Endothelial cell (in vitro differentiated cells): ENCODE data around the gene LTA. TPM values are rescaled to one million over a fixed set of nuclear protein-coding genes. Genes with fewer than 3 reads are reported as not detected.

Experiments used
- DNase-seq: peaks from one replicate; pipeline ENCODE4 v3.0.0; 2021; ENCODE audit warnings: low spot score
- H3K27ac Mint-ChIP-seq: one replicate; pipeline ENCODE4 v1.8.0; 2021; ENCODE audit warnings: mixed read lengths, inconsistent platforms; ENCODE audit not compliant: unreplicated experiment
- H3K27me3 Mint-ChIP-seq: one replicate; pipeline ENCODE4 v1.8.0; 2021; ENCODE audit warnings: mild to moderate bottlenecking, moderate library complexity, mixed read lengths, inconsistent platforms; ENCODE audit not compliant: unreplicated experiment
- H3K36me3 Mint-ChIP-seq: one replicate; pipeline ENCODE4 v1.8.0; 2021; ENCODE audit warnings: mild to moderate bottlenecking, low read depth, mixed read lengths, inconsistent platforms; ENCODE audit not compliant: unreplicated experiment
- H3K4me1 Mint-ChIP-seq: one replicate; pipeline ENCODE4 v1.8.0; 2021; ENCODE audit warnings: mild to moderate bottlenecking, mixed read lengths, inconsistent platforms; ENCODE audit not compliant: unreplicated experiment
- H3K4me3 Mint-ChIP-seq: one replicate; pipeline ENCODE4 v1.8.0; 2021; ENCODE audit warnings: mild to moderate bottlenecking, mixed read lengths, inconsistent platforms; ENCODE audit not compliant: unreplicated experiment
- H3K9me3 Mint-ChIP-seq: one replicate; pipeline ENCODE4 v1.8.0; 2021; ENCODE audit warnings: mixed read lengths, inconsistent platforms; ENCODE audit not compliant: unreplicated experiment
- CTCF ChIP-seq: fragments of 200-600 bp; sonication (generic); IDR thresholded peaks from one replicate; pipeline ENCODE4 v1.5.0; 2021; ENCODE audit warnings: antibody characterized with exemption; ENCODE audit not compliant: unreplicated experiment
- total RNA-seq: library from RNA; stranded (reverse); fragmentation: NEBNext Ultra II Directional; extraction: Animal tissue kit (Norgen Biotek cat#: 25700); gene quantifications from one replicate; pipeline ENCODE4 v1.2.1, GENCODE V29; 2021; ENCODE audit not compliant: unreplicated experiment

Gene LTA
- total RNA-seq, 1 donor from 2014 or later: not detected

- H3K9me3 Mint-ChIP-seq: no peaks in the 10 kb centered on the region
- peaks cover 4% of the 10 kb centered on the region for H3K4me1 Mint-ChIP-seq
- H3K36me3 Mint-ChIP-seq: no peaks in the 10 kb centered on the region
- peaks cover 1% of the 10 kb centered on the region for H3K27me3 Mint-ChIP-seq
- no peak for DNase-seq
- H3K27ac Mint-ChIP-seq: no peak overlapping the region
- no peak for TF ChIP-seq CTCF
- H3K4me3 Mint-ChIP-seq: no peak overlapping the region
Observed at GRCh38 chr6:31597006-31597405, 24.9 kb downstream of the LTA start.

GRCh38 chr6:31607317-31607716 lies 35.2 kb downstream of the LTA start:
- DNase-seq: no peak
- Mint-ChIP-seq H3K4me1 (no peaks in the 10 kb centered on the region), H3K9me3 (no peaks in the 10 kb centered on the region), H3K27me3 (peaks cover 3% of the 10 kb centered on the region), H3K27ac (no peak overlapping the region), H3K4me3 (no peak overlapping the region), H3K36me3 (no peaks in the 10 kb centered on the region)
- no peak for TF ChIP-seq CTCF

- Mint-ChIP-seq H3K36me3 (no peaks in the 10 kb centered on the region), H3K27ac (peak overlapping the region; percentile 8), H3K27me3 (peaks cover 5% of the 10 kb centered on the region), H3K4me3 (no peak overlapping the region), H3K4me1 (peaks cover 8% of the 10 kb centered on the region), H3K9me3 (no peaks in the 10 kb centered on the region)
- TF ChIP-seq CTCF: no peak
- DNase-seq: no peak
Observed at GRCh38 chr6:31609519-31610406, 37.7 kb downstream of the LTA start.

- Mint-ChIP-seq H3K27ac (no peak overlapping the region), H3K4me1 (peaks cover 19% of the 10 kb centered on the region), H3K4me3 (peak overlapping the region; percentile 8), H3K27me3 (peaks cover 6% of the 10 kb centered on the region), H3K36me3 (no peaks in the 10 kb centered on the region), H3K9me3 (no peaks in the 10 kb centered on the region)
- no peak for TF ChIP-seq CTCF
- DNase-seq: no peak
Observed at GRCh38 chr6:31610968-31611367, 38.9 kb downstream of the LTA start.

- no peak for DNase-seq
- Mint-ChIP-seq H3K4me1 (peaks cover 26% of the 10 kb centered on the region), H3K36me3 (no peaks in the 10 kb centered on the region), H3K9me3 (no peaks in the 10 kb centered on the region), H3K27me3 (peaks cover 6% of the 10 kb centered on the region), H3K4me3 (no peak overlapping the region), H3K27ac (no peak overlapping the region)
- no peak for TF ChIP-seq CTCF
Observed at GRCh38 chr6:31614075-31614619, 42.1 kb downstream of the LTA start.
